Esophagus squamous epithelium (tissue), 4 donors: ENCODE data around the gene TTC9C.

Experiments used
- CTCF ChIP-seq, 6 experiments: fragments of 450-650 bp in 4 of 6; fragments of 200-600 bp in 2 of 6; sonication (generic) in 2 of 6; IDR thresholded peaks; one replicate each; pipeline ENCODE4 v1.5.1; 2016 to 2019; ENCODE audit warnings: antibody characterized with exemption in 6 of 6, mild to moderate bottlenecking in 4 of 6, moderate library complexity in 4 of 6
- POLR2A ChIP-seq, 4 donors: fragments of 450-650 bp; IDR thresholded peaks; one replicate each; pipeline ENCODE4 v1.6.1; 2017; ENCODE audit warnings: antibody characterized with exemption in 4 of 4, mild to moderate bottlenecking in 4 of 4, moderate library complexity in 3 of 4

- no peak for TF ChIP-seq CTCF (IDR thresholded peaks at IDR 0.05)
- no peak for TF ChIP-seq POLR2A (IDR thresholded peaks at IDR 0.05)
Measured at GRCh38 chr11:62708392-62708791, 19.9 kb upstream of the TTC9C start.
